Smooth muscle cell (in vitro differentiated cells): ENCODE data around the gene GDF11. TPM values are rescaled to one million over a fixed set of nuclear protein-coding genes. Genes with fewer than 3 reads are reported as not detected.

Source experiments
- DNase-seq: peaks from one replicate; lab custom pipeline; 2025; ENCODE audit not compliant: unreplicated experiment; lab: John Stamatoyannopoulos, UW
- H2AFZ ChIP-seq: fragments of 200-600 bp; sonication (generic); 2 replicates; pipeline ENCODE4 v1.6.0; 2016; ENCODE audit warnings: antibody characterized with exemption, low read depth, mild to moderate bottlenecking
- H3F3A ChIP-seq: fragments of 200-600 bp; sonication (generic); 2 replicates; pipeline ENCODE4 v1.6.0; 2017; ENCODE audit warnings: antibody characterized with exemption, low read depth
- H3K27ac ChIP-seq: fragments of 200-600 bp; sonication (generic); 2 replicates; pipeline ENCODE4 v1.5.1; 2016; ENCODE audit warnings: low read depth, mild to moderate bottlenecking
- H3K27me3 ChIP-seq: fragments of 200-600 bp; sonication (generic); 2 replicates; pipeline ENCODE4 v1.6.1; 2016; ENCODE audit warnings: low read depth, mild to moderate bottlenecking
- H3K36me3 ChIP-seq: fragments of 200-600 bp; sonication (generic); 2 replicates; pipeline ENCODE4 v1.5.1; 2016; ENCODE audit warnings: low read depth
- H3K4me1 ChIP-seq: fragments of 200-600 bp; sonication (generic); 2 replicates; pipeline ENCODE4 v1.5.1; 2016; ENCODE audit warnings: low read depth
- H3K4me2 ChIP-seq: fragments of 200-600 bp; sonication (generic); 2 replicates; pipeline ENCODE4 v1.6.0; 2016; ENCODE audit warnings: mild to moderate bottlenecking
- H3K4me3 ChIP-seq: fragments of 200-600 bp; sonication (generic); 2 replicates; pipeline ENCODE4 v1.5.1; 2016; ENCODE audit warnings: mild to moderate bottlenecking
- H3K79me2 ChIP-seq: fragments of 200-600 bp; sonication (generic); 2 replicates; pipeline ENCODE4 v1.6.0; 2016; ENCODE audit warnings: low read depth, mild to moderate bottlenecking
- H3K9ac ChIP-seq: fragments of 200-600 bp; sonication (generic); 2 replicates; pipeline ENCODE4 v1.6.0; 2016; ENCODE audit warnings: low read depth
- H3K9me3 ChIP-seq: fragments of 200-600 bp; sonication (generic); replicated peaks from 2 replicates; pipeline ENCODE4 v1.5.1; 2016; ENCODE audit warnings: low read depth
- H4K20me1 ChIP-seq: fragments of 200-600 bp; sonication (generic); 2 replicates; pipeline ENCODE4 v1.6.0; 2016; ENCODE audit warnings: low read depth
- CTCF ChIP-seq: fragments of 200-600 bp; sonication (generic); IDR thresholded peaks from 2 replicates; pipeline ENCODE4 v1.5.1; 2017; ENCODE audit warnings: borderline replicate concordance, mild to moderate bottlenecking, antibody characterized with exemption; ENCODE audit not compliant: insufficient read depth, poor library complexity, severe bottlenecking
- WGBS: methylation state at CpG from one replicate; pipeline ENCODE4 v1.1.7; 2016; ENCODE audit warnings: low lambda C conversion rate; 5-methylcytosine and 5-hydroxymethylcytosine counted together
- polyA plus RNA-seq: library from polyadenylated mRNA; unstranded; fragments of >200 nt; fragmentation: Nextera tagmentation; extraction: Ambion mirVana; gene quantifications from 2 replicates; pipeline ENCODE4 v1.2.1, GENCODE V29; 2016
- total RNA-seq: library from RNA; depleted of rRNA; stranded (reverse); fragments of >200 nt; gene quantifications from 2 replicates; pipeline ENCODE4 v1.2.3, GENCODE V29; 2014

Gene GDF11
- total and polyA plus RNA-seq, 2 experiments from 2014 or later = 2.6 to 3.5 TPM

DNA sequence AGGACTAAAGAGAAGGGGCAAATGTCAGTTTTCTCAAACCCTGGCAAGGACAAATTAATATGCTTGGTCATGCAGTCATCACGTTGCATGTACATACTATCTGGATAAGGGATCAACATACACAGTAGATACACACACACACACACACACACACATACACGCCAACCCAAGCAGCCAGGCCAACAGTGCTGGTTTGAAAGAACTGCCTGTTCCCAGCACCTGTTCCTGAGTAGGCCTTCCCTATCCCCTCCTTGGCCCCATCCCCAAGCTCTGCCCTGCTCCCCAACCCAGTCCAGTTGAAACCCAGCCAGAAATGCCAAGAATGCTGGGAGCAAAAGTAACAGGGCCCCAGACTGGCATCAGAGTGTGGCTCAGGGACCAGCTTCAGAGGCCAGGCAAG, 39.6 kb upstream of the GDF11 start:
- H3K36me3 ChIP-seq = no peaks in the 10 kb centered on the region
- no peaks in the 10 kb centered on the region for H3K79me2 ChIP-seq
- H4K20me1 ChIP-seq = no peaks in the 10 kb centered on the region
- no peak for TF ChIP-seq CTCF
- peaks cover 3% of the 10 kb centered on the region for H3K4me1 ChIP-seq
- no peak for DNase-seq
- H3K4me3 ChIP-seq = no peak overlapping the region
- H3K9me3 ChIP-seq = no peaks in the 10 kb centered on the region
- no peak overlapping the region for H3K9ac ChIP-seq
- no peak overlapping the region for H3K4me2 ChIP-seq
- no peaks in the 10 kb centered on the region for H3F3A ChIP-seq
- no peak overlapping the region for H2AFZ ChIP-seq
- no peak overlapping the region for H3K27ac ChIP-seq
- WGBS = 98% methylated on average over 2 of the region's 2 CpGs
- peaks cover 18% of the 10 kb centered on the region for H3K27me3 ChIP-seq

GRCh38 chr12:55703901-55704761, 38.8 kb upstream of the GDF11 start:
- no peak for TF ChIP-seq CTCF
- Histone ChIP-seq H3K4me2 (no peak overlapping the region), H3K4me3 (no peak overlapping the region), H3K79me2 (no peaks in the 10 kb centered on the region), H2AFZ (no peak overlapping the region), H3K9me3 (no peaks in the 10 kb centered on the region), H3K4me1 (peaks cover 3% of the 10 kb centered on the region), H4K20me1 (no peaks in the 10 kb centered on the region), H3K9ac (no peak overlapping the region), H3F3A (no peaks in the 10 kb centered on the region), H3K36me3 (no peaks in the 10 kb centered on the region), H3K27ac (no peak overlapping the region), H3K27me3 (peaks cover 26% of the 10 kb centered on the region)
- 89% methylated on average over 6 of the region's 6 CpGs for WGBS
- no peak for DNase-seq

GRCh38 chr12:55704824-55705718, 37.9 kb upstream of the GDF11 start:
- no peak overlapping the region for H3K27ac ChIP-seq
- no peak overlapping the region for H3K4me3 ChIP-seq
- H3F3A ChIP-seq = no peaks in the 10 kb centered on the region
- H3K27me3 ChIP-seq = peaks cover 36% of the 10 kb centered on the region
- H2AFZ ChIP-seq = no peak overlapping the region
- no peaks in the 10 kb centered on the region for H3K79me2 ChIP-seq
- no peaks in the 10 kb centered on the region for H3K9me3 ChIP-seq
- WGBS = 83% methylated on average over 9 of the region's 9 CpGs
- no peak overlapping the region for H3K9ac ChIP-seq
- H3K4me2 ChIP-seq = no peak overlapping the region
- H3K4me1 ChIP-seq = peaks cover 3% of the 10 kb centered on the region
- no peak for TF ChIP-seq CTCF
- no peaks in the 10 kb centered on the region for H3K36me3 ChIP-seq
- no peak for DNase-seq
- no peaks in the 10 kb centered on the region for H4K20me1 ChIP-seq
